Endothelial cell of umbilical vein (primary cell): ENCODE measurements around the gene DIS3L2.

Experiments used
- EZH2 ChIP-seq: IDR thresholded peaks from 2 replicates; pipeline ENCODE4 v1.6.1; 2012; ENCODE audit warnings: borderline replicate concordance, low read depth, mild to moderate bottlenecking, moderate library complexity, low read length, inconsistent platforms; ENCODE audit not compliant: severe bottlenecking
- JUN ChIP-seq: IDR thresholded peaks from 2 replicates; pipeline ENCODE4 v1.6.1; 2011; ENCODE audit warnings: borderline replicate concordance, low read depth; ENCODE audit not compliant: insufficient read length, insufficient read depth
- MYC ChIP-seq: IDR thresholded peaks from one replicate; pipeline ENCODE4 v1.6.1; 2011; ENCODE audit warnings: mild to moderate bottlenecking, low read depth, low read length
- POLR2A ChIP-seq: IDR thresholded peaks from 2 replicates; pipeline ENCODE4 v1.6.1; 2012; ENCODE audit warnings: low read depth, mild to moderate bottlenecking, control low read depth, low read length
- POLR2AphosphoS5 ChIP-seq: IDR thresholded peaks from 2 replicates; pipeline ENCODE4 v1.6.1; 2012; ENCODE audit warnings: low read depth, mild to moderate bottlenecking, control low read depth, low read length, moderate library complexity; ENCODE audit not compliant: insufficient read depth
- TF ChIP-seq, protein P1 (sequence below), 2 donors: IDR thresholded peaks; 1 replicate in 1 of 2; 2 replicates in 1 of 2; pipeline ENCODE4 v1.5.1; 2011; ENCODE audit warnings: low read length in 2 of 2, mild to moderate bottlenecking in 2 of 2, moderate library complexity in 2 of 2, control low read depth in 1 of 2, inconsistent platforms in 1 of 2, low read depth in 1 of 2; ENCODE audit not compliant: insufficient read depth in 1 of 2; ENCODE audit errors: extremely low read depth in 1 of 2

DNA sequence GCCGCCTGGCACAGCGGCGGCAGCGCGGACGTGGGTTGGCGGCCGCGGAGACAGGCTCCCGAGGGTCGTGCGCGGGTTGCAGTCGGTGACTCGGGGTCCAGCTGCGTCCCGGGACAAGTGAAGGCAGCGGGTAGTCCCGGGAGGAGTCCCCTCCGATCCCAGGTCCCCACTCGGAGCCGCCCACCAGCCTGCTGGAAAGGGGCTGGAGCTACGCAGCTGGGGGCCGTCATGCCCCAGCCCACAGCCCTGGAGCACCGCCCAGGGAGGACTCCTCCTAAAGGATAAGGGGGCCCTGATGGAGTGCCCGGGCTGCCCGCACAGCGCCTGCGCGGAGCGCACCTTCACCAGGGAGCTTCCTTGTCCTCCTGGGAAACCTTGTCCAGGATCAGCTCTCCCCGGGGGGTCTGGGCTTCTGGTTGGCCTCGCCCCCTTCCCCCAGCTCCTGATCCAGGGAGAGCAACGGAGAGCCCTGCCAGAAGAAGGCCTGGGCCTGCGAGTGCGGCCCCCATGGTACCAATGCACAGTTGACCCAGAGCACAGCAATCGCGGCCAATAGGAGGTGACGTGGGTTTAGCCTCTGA is 391.1 kb downstream of the DIS3L2 start:
- TF ChIP-seq JUN (no peak), EZH2 (no peak), POLR2A (no peak), MYC (no peak), POLR2AphosphoS5 (no peak)
- TF ChIP-seq, protein P1, sequence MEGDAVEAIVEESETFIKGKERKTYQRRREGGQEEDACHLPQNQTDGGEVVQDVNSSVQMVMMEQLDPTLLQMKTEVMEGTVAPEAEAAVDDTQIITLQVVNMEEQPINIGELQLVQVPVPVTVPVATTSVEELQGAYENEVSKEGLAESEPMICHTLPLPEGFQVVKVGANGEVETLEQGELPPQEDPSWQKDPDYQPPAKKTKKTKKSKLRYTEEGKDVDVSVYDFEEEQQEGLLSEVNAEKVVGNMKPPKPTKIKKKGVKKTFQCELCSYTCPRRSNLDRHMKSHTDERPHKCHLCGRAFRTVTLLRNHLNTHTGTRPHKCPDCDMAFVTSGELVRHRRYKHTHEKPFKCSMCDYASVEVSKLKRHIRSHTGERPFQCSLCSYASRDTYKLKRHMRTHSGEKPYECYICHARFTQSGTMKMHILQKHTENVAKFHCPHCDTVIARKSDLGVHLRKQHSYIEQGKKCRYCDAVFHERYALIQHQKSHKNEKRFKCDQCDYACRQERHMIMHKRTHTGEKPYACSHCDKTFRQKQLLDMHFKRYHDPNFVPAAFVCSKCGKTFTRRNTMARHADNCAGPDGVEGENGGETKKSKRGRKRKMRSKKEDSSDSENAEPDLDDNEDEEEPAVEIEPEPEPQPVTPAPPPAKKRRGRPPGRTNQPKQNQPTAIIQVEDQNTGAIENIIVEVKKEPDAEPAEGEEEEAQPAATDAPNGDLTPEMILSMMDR (IDR thresholded peaks at IDR 0.05; ENCODE audit: extremely low read depth in 1 of 2, insufficient read depth in 1 of 2, low read depth in 1 of 2, low read length in 2 of 2): no peak
